Measurements from ENCODE around the gene AQP6. TPM values are rescaled to one million over a fixed set of nuclear protein-coding genes. Genes with fewer than 3 reads are reported as not detected.

Gene AQP6
- total RNA-seq, 6 experiments from 2014 or later, result 0.31 to 0.34 TPM; not detected in 4

- Histone ChIP-seq H3K36me3 (no peaks in the 10 kb centered on the region), H3K27ac (no peak overlapping the region), H3K27me3 (no peaks in the 10 kb centered on the region), H3K4me1 (peaks cover 0 to 19% (median 0%) of the 10 kb centered on the region in 4 donors), H3K9me3 (no peaks in the 10 kb centered on the region), H3K4me3 (no peak overlapping the region)
- DNase-seq (no peak), ATAC-seq (no peak)
- WGBS (ENCODE audit: insufficient coverage, low coverage, low lambda C conversion rate, missing lambda C conversion rate), result 100% methylated on average over 3 of the region's 5 CpGs
- intact Hi-C loops (cut with DNase I), result loop anchor here (5.0 kb wide), 2 partner anchors 88 to 103 kb away; partner anchors contain the start of gene ASIC1 (in 1 of the 2)
- TF ChIP-seq CTCF (IDR thresholded peaks at IDR 0.05) (no peak), POLR2A (IDR thresholded peaks at IDR 0.05) (no peak)
Measured at GRCh38 chr12:49969027-49969426, 3.7 kb upstream of the AQP6 start.

- no peak overlapping the region for H3K27ac ChIP-seq
- no peaks in the 10 kb centered on the region for H3K27me3 ChIP-seq
- ATAC-seq (no peak), DNase-seq (no peak)
- no peak overlapping the region for H3K4me3 ChIP-seq
- TF ChIP-seq CTCF (IDR thresholded peaks at IDR 0.05) (no peak), POLR2A (IDR thresholded peaks at IDR 0.05) (no peak)
- no peaks in the 10 kb centered on the region for H3K9me3 ChIP-seq
- no peaks in the 10 kb centered on the region for H3K36me3 ChIP-seq
- intact Hi-C loops (cut with DNase I), result loop anchor here (5.0 kb wide), 2 partner anchors 87 to 102 kb away; partner anchors contain the start of gene ASIC1 (in 2 of the 2)
- WGBS (ENCODE audit: insufficient coverage, low coverage, low lambda C conversion rate, missing lambda C conversion rate), result 72% methylated on average over 8 of the region's 12 CpGs
- peaks cover 0 to 19% (median 0%) of the 10 kb centered on the region in 4 donors for H3K4me1 ChIP-seq
Measured at GRCh38 chr12:49969651-49970429, 2.9 kb upstream of the AQP6 start.

- WGBS (ENCODE audit: insufficient coverage, low coverage, low lambda C conversion rate, missing lambda C conversion rate), result 65% methylated on average over 10 of the region's 10 CpGs
- H3K36me3 ChIP-seq, result no peaks in the 10 kb centered on the region
- no peak overlapping the region for H3K27ac ChIP-seq
- H3K4me3 ChIP-seq, result no peak overlapping the region
- no peaks in the 10 kb centered on the region for H3K27me3 ChIP-seq
- DNase-seq, result no peak
- no peak for ATAC-seq
- intact Hi-C loops (cut with DNase I), result loop anchor here (5.0 kb wide), 2 partner anchors 87 to 102 kb away; partner anchors contain the start of gene ASIC1 (in 1 of the 2)
- H3K4me1 ChIP-seq, result peaks cover 0 to 19% (median 0%) of the 10 kb centered on the region in 4 donors
- TF ChIP-seq CTCF (IDR thresholded peaks at IDR 0.05) (no peak), POLR2A (IDR thresholded peaks at IDR 0.05) (no peak)
- no peaks in the 10 kb centered on the region for H3K9me3 ChIP-seq
Measured at GRCh38 chr12:49970658-49971057, 2.1 kb upstream of the AQP6 start.

- Histone ChIP-seq H3K36me3 (no peaks in the 10 kb centered on the region), H3K4me3 (no peak overlapping the region), H3K27me3 (no peaks in the 10 kb centered on the region), H3K4me1 (peaks cover 0 to 19% (median 0%) of the 10 kb centered on the region in 4 donors), H3K27ac (no peak overlapping the region), H3K9me3 (no peaks in the 10 kb centered on the region)
- 70% methylated on average over 4 of the region's 6 CpGs for WGBS (ENCODE audit: insufficient coverage, low coverage, low lambda C conversion rate, missing lambda C conversion rate)
- ATAC-seq, result no peak
- intact Hi-C loops (cut with DNase I), result loop anchor here (5.0 kb wide), 2 partner anchors 86 to 101 kb away; partner anchors contain the start of gene ASIC1 (in 1 of the 2)
- TF ChIP-seq POLR2A (IDR thresholded peaks at IDR 0.05) (no peak), CTCF (IDR thresholded peaks at IDR 0.05) (no peak)
- no peak for DNase-seq
Measured at GRCh38 chr12:49971141-49971540, 1.6 kb upstream of the AQP6 start.

Data from right lobe of liver (tissue), 6 donors.